HG02970 (cell line): ENCODE measurements around the gene CCDC134.
"Not testable (repeated sequence)": the region's sequence is repeated elsewhere in the genome, so short reads cannot be mapped to it uniquely, and the experiment has no call there.

Experiments used
- ATAC-seq: cut with Tn5 transposase; IDR thresholded peaks from one replicate; pipeline ENCODE4 v1.9.1; 2021; ENCODE audit warnings: mild to moderate bottlenecking, moderate library complexity, moderate number of reproducible peaks; ENCODE audit not compliant: unreplicated experiment, low FRiP score

Gene CCDC134

GRCh38 chr22:41840216-41840615 is 39.7 kb downstream of the CCDC134 start:
- ATAC-seq = no peak

DNA sequence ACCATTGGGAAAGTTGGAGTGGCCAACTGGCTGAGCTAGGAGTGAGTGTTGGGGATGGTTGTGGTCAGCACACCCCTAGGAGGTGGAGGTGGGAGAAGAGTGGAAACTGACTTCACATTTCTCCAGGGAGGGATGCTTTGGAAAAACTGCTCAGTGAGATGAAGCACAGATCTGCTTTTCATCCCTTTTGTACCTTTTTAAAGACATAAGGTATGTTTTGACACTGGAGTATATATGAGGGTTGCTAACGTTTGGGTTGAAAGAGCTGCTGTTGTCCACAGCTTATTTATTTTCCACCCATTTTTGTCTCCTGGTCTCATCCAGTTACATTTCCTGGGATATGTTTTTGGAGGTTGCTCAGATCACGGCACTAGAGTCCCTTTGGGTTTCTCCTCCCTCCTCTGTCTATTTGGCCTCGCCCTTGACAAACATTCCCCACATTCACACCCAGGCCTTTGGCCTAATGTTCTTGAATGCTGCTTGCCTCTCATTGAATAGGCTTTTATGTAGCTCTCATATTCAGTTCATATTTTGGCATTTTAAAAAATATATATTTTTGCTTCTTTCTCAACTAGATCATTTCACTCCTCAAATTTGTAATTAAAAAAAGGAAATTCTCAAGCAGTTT is 40.7 kb downstream of the CCDC134 start:
- no peak for ATAC-seq

- no peak for ATAC-seq
Measured at GRCh38 chr22:41842996-41843970, 42.8 kb downstream of the CCDC134 start.

DNA sequence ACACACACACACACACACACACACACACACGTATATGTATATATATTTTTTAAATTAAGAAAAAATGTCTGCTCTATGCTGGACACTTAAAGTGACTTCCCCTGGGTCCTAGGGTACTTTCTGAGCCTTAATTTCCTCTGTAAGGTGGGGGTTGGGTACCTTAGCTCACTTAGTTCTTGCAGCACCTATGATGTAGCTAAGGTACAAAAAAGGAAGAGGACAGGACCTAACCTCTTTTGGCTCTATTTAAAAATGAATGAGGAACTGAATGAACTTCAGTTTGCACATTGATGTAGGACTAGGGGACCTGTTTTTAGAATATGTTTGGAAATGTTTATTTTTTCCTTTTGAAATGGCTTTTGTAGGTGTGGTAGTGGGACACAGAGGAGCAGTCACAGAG is 43.6 kb downstream of the CCDC134 start:
- ATAC-seq = no peak

- no peak for ATAC-seq
Measured at GRCh38 chr22:41844513-41844912, 44.0 kb downstream of the CCDC134 start.

GRCh38 chr22:41845380-41846267 is 45.1 kb downstream of the CCDC134 start:
- no peak for ATAC-seq

- no peak for ATAC-seq
Measured at GRCh38 chr22:41846268-41846987, 45.9 kb downstream of the CCDC134 start.

GRCh38 chr22:41847300-41847699 is 46.8 kb downstream of the CCDC134 start:
- ATAC-seq = no peak

GRCh38 chr22:41848468-41848867 is 48.0 kb downstream of the CCDC134 start:
- no peak for ATAC-seq

DNA sequence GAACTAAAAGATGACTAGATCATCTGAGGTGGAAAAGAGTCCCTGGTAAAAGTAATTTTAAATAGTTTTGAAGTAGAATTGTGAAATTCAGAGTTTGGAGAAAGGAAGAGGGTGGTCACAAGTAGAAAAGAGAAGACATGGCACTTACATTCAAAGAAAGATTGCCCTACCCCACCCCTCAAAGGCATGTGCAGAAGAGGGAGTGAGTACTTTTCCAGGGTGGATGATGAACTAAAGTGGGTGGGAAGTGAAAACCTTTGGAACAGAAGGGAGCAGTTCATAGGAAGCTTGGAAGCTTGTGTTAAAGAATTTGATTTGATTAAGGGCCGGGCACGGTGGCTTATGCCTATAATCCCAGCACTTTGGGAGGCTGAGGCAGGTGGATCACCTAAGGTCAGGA is 56.0 kb downstream of the CCDC134 start:
- ATAC-seq = no peak

DNA sequence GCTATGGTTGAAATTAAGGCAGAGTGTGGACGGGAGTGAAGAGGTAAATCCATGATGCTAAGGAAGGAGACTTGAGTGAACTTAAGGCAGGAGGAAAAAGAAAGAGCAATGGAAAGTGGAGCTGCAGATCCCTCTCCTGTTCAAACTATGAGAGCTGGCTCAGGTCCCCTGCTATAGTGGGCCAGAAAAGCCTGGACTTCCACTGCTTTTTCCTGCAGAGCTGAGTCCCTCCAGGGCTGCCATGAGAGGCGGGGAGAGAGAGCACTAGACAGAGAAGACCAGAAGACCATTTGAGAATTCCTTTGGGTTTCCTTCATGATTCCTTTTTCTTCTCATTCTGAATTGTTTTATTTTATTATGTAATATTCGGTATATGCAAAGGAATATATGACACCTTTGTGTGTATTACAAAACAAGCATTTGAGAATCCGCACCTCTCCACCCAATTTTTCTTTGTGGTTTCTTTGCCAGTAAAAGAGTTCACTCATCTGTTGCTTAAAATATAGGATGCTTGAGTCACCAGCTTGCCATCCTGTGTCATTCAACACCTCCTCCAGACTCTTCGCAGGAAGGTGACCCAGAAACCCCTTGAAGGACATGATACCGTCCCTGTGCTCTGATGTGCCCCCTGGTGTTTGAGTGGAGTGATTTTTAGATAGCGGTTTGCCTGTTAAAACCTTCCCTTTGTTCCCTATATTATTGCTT is 56.8 kb downstream of the CCDC134 start:
- ATAC-seq = no peak

DNA sequence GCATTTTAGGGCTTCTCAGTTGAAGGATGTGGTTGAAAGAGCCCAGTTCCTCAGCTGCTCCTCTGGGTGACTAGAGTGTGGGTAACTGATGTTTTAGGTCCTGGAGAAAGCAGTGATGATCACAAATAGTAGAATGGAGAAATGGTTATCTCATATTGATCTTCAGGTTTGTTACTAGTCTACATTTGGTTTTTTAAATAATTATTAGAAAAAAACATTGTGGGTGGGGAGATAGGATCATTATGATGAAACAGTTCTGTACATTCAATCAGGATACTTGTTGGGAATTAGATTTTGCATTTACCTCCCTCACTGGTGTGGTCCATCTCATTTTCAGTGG is 57.4 kb downstream of the CCDC134 start:
- ATAC-seq = no peak

DNA sequence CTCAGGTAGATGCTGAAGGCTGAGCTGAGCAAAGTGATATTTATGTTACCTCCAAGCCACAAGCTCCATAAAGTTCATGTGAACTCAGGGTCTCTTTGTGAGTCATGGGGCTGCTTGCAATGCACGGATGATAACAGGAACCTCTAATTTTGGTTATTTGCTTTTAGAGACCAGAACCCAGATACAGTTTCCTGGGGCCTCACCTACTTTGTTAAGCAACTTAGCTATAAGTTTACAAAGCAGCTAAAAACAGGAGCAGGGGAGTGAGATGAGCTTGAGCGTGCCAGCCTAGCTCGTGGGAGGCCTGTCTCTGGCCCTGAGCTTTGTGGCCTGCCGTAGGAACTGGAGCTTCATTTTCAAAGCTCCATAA is 61.7 kb downstream of the CCDC134 start:
- ATAC-seq = no peak

DNA sequence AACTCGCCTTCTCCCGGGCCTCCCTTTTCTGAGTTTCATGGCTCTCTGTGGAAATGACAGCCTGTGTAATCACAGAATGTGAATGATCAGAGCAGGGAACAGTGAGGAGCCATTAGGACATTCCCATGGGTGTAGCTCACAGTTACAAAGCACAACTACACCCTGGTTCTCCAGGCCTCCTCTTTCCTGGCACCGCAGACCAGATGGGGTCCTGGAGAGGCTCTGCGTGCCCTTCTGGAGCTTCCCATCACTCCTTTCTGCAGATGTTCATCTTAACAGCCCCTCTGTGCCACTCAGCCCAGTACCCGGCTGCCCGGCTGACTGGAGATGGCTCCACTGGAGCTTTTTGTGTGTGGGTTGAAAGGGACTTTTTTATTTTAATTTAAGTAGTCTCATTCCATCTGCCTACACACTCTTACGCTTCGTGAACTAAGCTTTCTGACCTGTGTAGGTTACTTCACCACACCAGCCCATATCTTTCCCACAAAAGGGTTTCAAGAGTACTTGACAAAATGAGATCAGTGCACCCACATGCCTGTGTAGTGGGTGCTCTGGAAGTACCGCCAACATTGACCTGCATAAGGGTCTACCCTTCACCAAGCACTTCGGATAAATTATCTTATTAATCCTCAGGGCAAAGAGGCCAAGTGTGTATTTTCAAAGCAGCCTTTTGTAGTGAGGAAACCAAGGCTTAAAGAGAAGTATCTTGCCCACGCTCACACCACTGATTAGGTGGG is 62.2 kb downstream of the CCDC134 start:
- ATAC-seq = no peak

GRCh38 chr22:41863472-41863871 is 63.0 kb downstream of the CCDC134 start:
- no peak for ATAC-seq

GRCh38 chr22:41868556-41868955 is 68.1 kb downstream of the CCDC134 start:
- ATAC-seq = no peak

GRCh38 chr22:41870081-41870480 is 69.6 kb downstream of the CCDC134 start:
- not testable (repeated sequence) for ATAC-seq

DNA sequence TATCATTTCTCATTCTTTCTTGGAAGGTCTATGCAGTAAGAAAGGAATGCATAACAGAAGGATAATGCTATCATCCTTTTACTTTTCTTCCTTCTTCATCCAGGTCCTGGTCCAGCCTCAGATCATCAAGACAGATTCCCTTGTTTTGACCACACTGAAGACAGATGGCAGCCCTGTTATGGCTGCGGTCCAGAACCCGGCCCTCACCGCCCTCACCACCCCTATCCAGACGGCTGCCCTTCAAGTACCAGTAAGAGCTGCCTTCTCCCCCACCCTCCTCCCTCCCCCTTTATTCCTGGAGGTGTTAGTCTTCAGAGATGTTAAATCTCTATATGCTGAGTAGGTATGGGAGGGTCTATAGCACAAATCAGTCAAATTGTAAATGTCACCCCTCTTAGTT is 70.3 kb downstream of the CCDC134 start:
- ATAC-seq = no peak

- ATAC-seq = no peak
Measured at GRCh38 chr22:41873391-41873790, 72.9 kb downstream of the CCDC134 start.
